ENCODE data around the gene CA10.

CA10 gene

DNA sequence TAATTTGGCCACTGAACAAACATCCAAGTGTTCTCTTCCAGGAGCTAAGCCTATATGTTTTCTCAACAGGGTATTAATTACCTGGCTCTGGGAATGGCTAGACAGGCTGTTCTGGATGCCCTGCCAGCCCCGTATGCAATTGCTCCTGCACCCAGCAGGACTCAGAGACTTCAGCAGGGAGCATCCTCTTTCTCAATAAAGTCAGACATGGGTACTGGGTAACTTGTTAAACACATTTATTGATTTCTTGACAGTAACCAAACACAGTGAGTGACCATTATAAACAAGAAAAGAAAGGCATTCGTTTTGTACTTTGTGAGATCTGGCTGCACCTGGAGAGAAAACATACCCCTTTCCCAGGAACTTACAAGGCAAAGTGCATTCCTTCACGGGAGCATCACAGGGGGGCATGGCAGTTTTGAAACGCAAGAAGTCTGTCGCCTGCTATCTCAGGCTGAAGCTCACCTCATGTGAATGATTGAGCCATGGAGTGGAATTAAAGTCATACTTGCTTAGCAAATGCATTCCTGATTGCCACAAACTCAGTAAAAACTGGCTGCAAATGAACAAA, 528.3 kb downstream of the CA10 start:
- no peak overlapping the region for H3K9ac ChIP-seq (ENCODE audit: low read length)
- no peaks in the 10 kb centered on the region for H4K20me1 ChIP-seq (ENCODE audit: insufficient read depth, low read length)
- no peaks in the 10 kb centered on the region for H3K27me3 ChIP-seq (ENCODE audit: insufficient read depth, low read length)
- no peaks in the 10 kb centered on the region for H3K9me2 ChIP-seq (ENCODE audit: low read depth, low read length)
- H3K4me1 ChIP-seq (ENCODE audit: insufficient read depth, low read length, severe bottlenecking): no peaks in the 10 kb centered on the region
- H3K4me2 ChIP-seq (ENCODE audit: low read length): no peak overlapping the region
- H3K9me3 ChIP-seq (ENCODE audit: low read length): no peaks in the 10 kb centered on the region
- no peak overlapping the region for H2AFZ ChIP-seq (ENCODE audit: low read length)
- H3K36me3 ChIP-seq (ENCODE audit: insufficient read depth, low read length): no peaks in the 10 kb centered on the region
- no peak overlapping the region for H3K4me3 ChIP-seq (ENCODE audit: low read depth, low read length, poor library complexity, severe bottlenecking)
- no peak overlapping the region for H3K27ac ChIP-seq (ENCODE audit: low read depth, low read length, poor library complexity, severe bottlenecking)
- H3F3A ChIP-seq (ENCODE audit: insufficient read depth, low read length): no peaks in the 10 kb centered on the region
- TF ChIP-seq, protein P1, sequence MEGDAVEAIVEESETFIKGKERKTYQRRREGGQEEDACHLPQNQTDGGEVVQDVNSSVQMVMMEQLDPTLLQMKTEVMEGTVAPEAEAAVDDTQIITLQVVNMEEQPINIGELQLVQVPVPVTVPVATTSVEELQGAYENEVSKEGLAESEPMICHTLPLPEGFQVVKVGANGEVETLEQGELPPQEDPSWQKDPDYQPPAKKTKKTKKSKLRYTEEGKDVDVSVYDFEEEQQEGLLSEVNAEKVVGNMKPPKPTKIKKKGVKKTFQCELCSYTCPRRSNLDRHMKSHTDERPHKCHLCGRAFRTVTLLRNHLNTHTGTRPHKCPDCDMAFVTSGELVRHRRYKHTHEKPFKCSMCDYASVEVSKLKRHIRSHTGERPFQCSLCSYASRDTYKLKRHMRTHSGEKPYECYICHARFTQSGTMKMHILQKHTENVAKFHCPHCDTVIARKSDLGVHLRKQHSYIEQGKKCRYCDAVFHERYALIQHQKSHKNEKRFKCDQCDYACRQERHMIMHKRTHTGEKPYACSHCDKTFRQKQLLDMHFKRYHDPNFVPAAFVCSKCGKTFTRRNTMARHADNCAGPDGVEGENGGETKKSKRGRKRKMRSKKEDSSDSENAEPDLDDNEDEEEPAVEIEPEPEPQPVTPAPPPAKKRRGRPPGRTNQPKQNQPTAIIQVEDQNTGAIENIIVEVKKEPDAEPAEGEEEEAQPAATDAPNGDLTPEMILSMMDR (IDR thresholded peaks at IDR 0.05; ENCODE audit: low read length): no peak
- TF ChIP-seq EZH2 (IDR thresholded peaks at IDR 0.05; ENCODE audit: borderline replicate concordance, low read length): no peak
- no peaks in the 10 kb centered on the region for H3K79me2 ChIP-seq (ENCODE audit: insufficient read depth, low read length)

GRCh38 chr17:51629232-51629631, 529.3 kb downstream of the CA10 start:
- H3K9me2 ChIP-seq (ENCODE audit: low read depth, low read length): no peaks in the 10 kb centered on the region
- no peaks in the 10 kb centered on the region for H3K4me1 ChIP-seq (ENCODE audit: insufficient read depth, low read length, severe bottlenecking)
- no peak overlapping the region for H3K4me2 ChIP-seq (ENCODE audit: low read length)
- no peaks in the 10 kb centered on the region for H3F3A ChIP-seq (ENCODE audit: insufficient read depth, low read length)
- no peak overlapping the region for H3K9ac ChIP-seq (ENCODE audit: low read length)
- no peaks in the 10 kb centered on the region for H3K36me3 ChIP-seq (ENCODE audit: insufficient read depth, low read length)
- no peaks in the 10 kb centered on the region for H3K9me3 ChIP-seq (ENCODE audit: low read length)
- H2AFZ ChIP-seq (ENCODE audit: low read length): no peak overlapping the region
- H3K27me3 ChIP-seq (ENCODE audit: insufficient read depth, low read length): no peaks in the 10 kb centered on the region
- H3K79me2 ChIP-seq (ENCODE audit: insufficient read depth, low read length): no peaks in the 10 kb centered on the region
- H3K4me3 ChIP-seq (ENCODE audit: low read depth, low read length, poor library complexity, severe bottlenecking): no peak overlapping the region
- no peaks in the 10 kb centered on the region for H4K20me1 ChIP-seq (ENCODE audit: insufficient read depth, low read length)
- H3K27ac ChIP-seq (ENCODE audit: low read depth, low read length, poor library complexity, severe bottlenecking): no peak overlapping the region
- TF ChIP-seq, protein P1 (IDR thresholded peaks at IDR 0.05; ENCODE audit: low read length): no peak
- no peak for TF ChIP-seq EZH2 (IDR thresholded peaks at IDR 0.05; ENCODE audit: borderline replicate concordance, low read length)

DNA sequence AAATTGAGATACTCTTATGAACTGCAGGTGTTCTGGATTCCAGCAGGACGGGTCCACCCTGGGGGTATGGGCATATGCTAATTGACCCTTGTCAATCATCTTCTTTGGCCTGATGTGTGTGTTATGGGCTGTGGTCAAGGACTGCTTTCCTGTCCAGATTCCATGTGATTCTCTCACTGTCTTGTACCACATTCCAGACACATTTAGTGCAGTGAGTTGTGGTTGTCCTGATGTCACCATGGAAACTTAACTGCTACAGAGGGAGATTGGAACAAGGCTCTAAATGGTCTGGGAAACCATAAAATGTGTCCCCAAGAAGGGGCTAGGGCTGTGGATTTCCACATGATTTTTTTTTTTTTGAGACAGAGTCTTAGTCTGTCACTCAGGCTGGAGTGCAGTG, 530.7 kb downstream of the CA10 start:
- no peaks in the 10 kb centered on the region for H3F3A ChIP-seq (ENCODE audit: insufficient read depth, low read length)
- no peaks in the 10 kb centered on the region for H3K27me3 ChIP-seq (ENCODE audit: insufficient read depth, low read length)
- no peaks in the 10 kb centered on the region for H3K4me1 ChIP-seq (ENCODE audit: insufficient read depth, low read length, severe bottlenecking)
- no peaks in the 10 kb centered on the region for H3K36me3 ChIP-seq (ENCODE audit: insufficient read depth, low read length)
- TF ChIP-seq, protein P1 (IDR thresholded peaks at IDR 0.05; ENCODE audit: low read length): no peak
- TF ChIP-seq EZH2 (IDR thresholded peaks at IDR 0.05; ENCODE audit: borderline replicate concordance, low read length): no peak
- H3K9me2 ChIP-seq (ENCODE audit: low read depth, low read length): no peaks in the 10 kb centered on the region
- no peak overlapping the region for H3K4me2 ChIP-seq (ENCODE audit: low read length)
- H2AFZ ChIP-seq (ENCODE audit: low read length): no peak overlapping the region
- H3K9me3 ChIP-seq (ENCODE audit: low read length): no peaks in the 10 kb centered on the region
- no peak overlapping the region for H3K27ac ChIP-seq (ENCODE audit: low read depth, low read length, poor library complexity, severe bottlenecking)
- no peaks in the 10 kb centered on the region for H4K20me1 ChIP-seq (ENCODE audit: insufficient read depth, low read length)
- no peaks in the 10 kb centered on the region for H3K79me2 ChIP-seq (ENCODE audit: insufficient read depth, low read length)
- no peak overlapping the region for H3K9ac ChIP-seq (ENCODE audit: low read length)
- H3K4me3 ChIP-seq (ENCODE audit: low read depth, low read length, poor library complexity, severe bottlenecking): no peak overlapping the region
